DND-41 (cell line): ENCODE data around the gene TSHZ2.

Experiments used
- ATAC-seq: fragments of 200-7000 bp; cut with Tn5 transposase; 3 replicates; pipeline ENCODE4 v1.9.1; 2021; ENCODE audit warnings: low read depth; ENCODE audit not compliant: insufficient read depth
- DNase-seq: peaks from one replicate; pipeline ENCODE4 v3.0.0-alpha.2; 2020
- H2AFZ ChIP-seq: 2 replicates; pipeline ENCODE4 v1.6.0; 2012; ENCODE audit warnings: low read depth, low read length
- H3K27ac ChIP-seq: 2 replicates; pipeline ENCODE4 v1.5.1; 2012; ENCODE audit warnings: low read length, inconsistent platforms
- H3K27me3 ChIP-seq: fragments of 200-600 bp; sonication (generic); 2 replicates; pipeline ENCODE4 v1.6.0; 2012; ENCODE audit warnings: low read length, mild to moderate bottlenecking, inconsistent platforms; ENCODE audit not compliant: insufficient read depth, poor library complexity
- H3K36me3 ChIP-seq: 2 replicates; pipeline ENCODE4 v1.5.1; 2012; ENCODE audit warnings: low read length, inconsistent platforms; ENCODE audit not compliant: insufficient read depth
- H3K4me1 ChIP-seq: 2 replicates; pipeline ENCODE4 v1.5.1; 2012; ENCODE audit warnings: mild to moderate bottlenecking, low read length; ENCODE audit not compliant: insufficient read depth
- H3K4me2 ChIP-seq: 2 replicates; pipeline ENCODE4 v1.6.0; 2012; ENCODE audit warnings: mild to moderate bottlenecking, moderate library complexity, low read length, inconsistent platforms; ENCODE audit not compliant: insufficient read depth
- H3K4me3 ChIP-seq, 2 experiments: fragments of 200-600 bp in 1 of 2; shearing (Covaris generic) in 1 of 2; 2 replicates each; pipeline ENCODE4 v1.5.1; 2012 to 2016; ENCODE audit warnings: inconsistent platforms in 2 of 2, low read length in 2 of 2, mild to moderate bottlenecking in 2 of 2, low read depth in 1 of 2, moderate library complexity in 1 of 2
- H3K79me2 ChIP-seq: 2 replicates; pipeline ENCODE4 v1.6.0; 2012; ENCODE audit warnings: low read length, inconsistent platforms; ENCODE audit not compliant: insufficient read depth
- H3K9ac ChIP-seq: 2 replicates; pipeline ENCODE4 v1.6.0; 2012; ENCODE audit warnings: low read depth, mild to moderate bottlenecking, inconsistent platforms, low read length, moderate library complexity
- H3K9me3 ChIP-seq: 2 replicates; pipeline ENCODE4 v1.5.1; 2012; ENCODE audit warnings: low read length, moderate library complexity, mild to moderate bottlenecking, inconsistent platforms; ENCODE audit not compliant: insufficient read depth, severe bottlenecking
- H4K20me1 ChIP-seq: 2 replicates; pipeline ENCODE4 v1.6.0; 2012; ENCODE audit warnings: low read length; ENCODE audit not compliant: insufficient read depth
- EZH2 ChIP-seq: IDR thresholded peaks from 3 replicates; pipeline ENCODE4 v1.6.1; 2012; ENCODE audit warnings: borderline replicate concordance, low read depth, mild to moderate bottlenecking, moderate library complexity, low read length, inconsistent platforms; ENCODE audit not compliant: severe bottlenecking
- TF ChIP-seq, protein P1 (sequence below): IDR thresholded peaks from 2 replicates; pipeline ENCODE4 v1.5.1; 2012; ENCODE audit warnings: borderline replicate concordance, low read length, moderate library complexity, mild to moderate bottlenecking; ENCODE audit not compliant: poor library complexity, severe bottlenecking; ENCODE audit errors: extremely low read depth

TSHZ2 gene

DNA sequence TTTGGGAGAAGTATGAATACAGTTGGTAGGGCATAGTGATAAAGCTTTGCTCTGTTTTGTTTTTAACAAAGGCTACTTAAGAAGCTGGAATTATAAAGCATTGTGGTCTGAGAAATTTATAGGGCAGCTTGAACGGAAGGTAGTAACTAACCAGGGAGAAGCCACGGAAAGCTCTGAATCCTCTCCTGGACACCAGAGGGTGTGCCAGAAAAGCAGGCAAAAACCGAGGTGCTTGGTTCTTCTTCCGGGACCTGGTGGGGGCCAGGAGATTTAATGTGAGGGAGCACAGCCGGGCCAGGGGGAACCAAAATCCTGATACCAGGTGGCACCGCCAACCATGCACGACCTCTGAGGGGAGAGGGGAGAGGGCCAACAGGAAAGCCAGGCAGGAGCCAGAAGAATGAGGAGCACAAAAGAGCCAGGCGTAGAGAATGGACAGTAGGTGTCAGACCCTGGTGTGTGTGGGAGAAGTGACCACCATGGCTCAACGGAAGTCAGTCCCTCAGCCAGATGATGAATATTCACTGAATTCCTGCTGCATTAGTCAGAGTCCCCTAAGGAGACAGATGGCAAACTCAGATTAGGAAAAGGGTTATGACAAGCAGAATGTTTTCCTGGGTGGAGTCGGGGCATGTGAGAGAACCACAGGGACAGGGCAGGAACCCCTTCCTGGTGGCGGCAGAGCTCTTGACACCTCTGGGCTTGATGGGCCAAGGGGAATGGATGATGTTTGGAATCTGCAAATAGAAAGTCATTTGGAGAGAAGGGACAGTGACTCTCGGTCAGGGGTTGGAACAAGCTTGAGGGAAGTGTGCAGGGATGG, 359.2 kb downstream of the TSHZ2 start:
- DNase-seq, result no peak
- H4K20me1 ChIP-seq, result no peaks in the 10 kb centered on the region
- no peaks in the 10 kb centered on the region for H3K4me1 ChIP-seq
- no peak overlapping the region for H3K27ac ChIP-seq
- H3K4me2 ChIP-seq, result no peak overlapping the region
- no peak overlapping the region for H3K4me3 ChIP-seq
- H3K9ac ChIP-seq, result no peak overlapping the region
- no peaks in the 10 kb centered on the region for H3K79me2 ChIP-seq
- no peaks in the 10 kb centered on the region for H3K36me3 ChIP-seq
- ATAC-seq, result no peak
- no peaks in the 10 kb centered on the region for H3K9me3 ChIP-seq
- TF ChIP-seq EZH2, result no peak
- TF ChIP-seq, protein P1, sequence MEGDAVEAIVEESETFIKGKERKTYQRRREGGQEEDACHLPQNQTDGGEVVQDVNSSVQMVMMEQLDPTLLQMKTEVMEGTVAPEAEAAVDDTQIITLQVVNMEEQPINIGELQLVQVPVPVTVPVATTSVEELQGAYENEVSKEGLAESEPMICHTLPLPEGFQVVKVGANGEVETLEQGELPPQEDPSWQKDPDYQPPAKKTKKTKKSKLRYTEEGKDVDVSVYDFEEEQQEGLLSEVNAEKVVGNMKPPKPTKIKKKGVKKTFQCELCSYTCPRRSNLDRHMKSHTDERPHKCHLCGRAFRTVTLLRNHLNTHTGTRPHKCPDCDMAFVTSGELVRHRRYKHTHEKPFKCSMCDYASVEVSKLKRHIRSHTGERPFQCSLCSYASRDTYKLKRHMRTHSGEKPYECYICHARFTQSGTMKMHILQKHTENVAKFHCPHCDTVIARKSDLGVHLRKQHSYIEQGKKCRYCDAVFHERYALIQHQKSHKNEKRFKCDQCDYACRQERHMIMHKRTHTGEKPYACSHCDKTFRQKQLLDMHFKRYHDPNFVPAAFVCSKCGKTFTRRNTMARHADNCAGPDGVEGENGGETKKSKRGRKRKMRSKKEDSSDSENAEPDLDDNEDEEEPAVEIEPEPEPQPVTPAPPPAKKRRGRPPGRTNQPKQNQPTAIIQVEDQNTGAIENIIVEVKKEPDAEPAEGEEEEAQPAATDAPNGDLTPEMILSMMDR, result no peak
- H3K27me3 ChIP-seq, result peaks cover 32% of the 10 kb centered on the region
- no peak overlapping the region for H2AFZ ChIP-seq

DNA sequence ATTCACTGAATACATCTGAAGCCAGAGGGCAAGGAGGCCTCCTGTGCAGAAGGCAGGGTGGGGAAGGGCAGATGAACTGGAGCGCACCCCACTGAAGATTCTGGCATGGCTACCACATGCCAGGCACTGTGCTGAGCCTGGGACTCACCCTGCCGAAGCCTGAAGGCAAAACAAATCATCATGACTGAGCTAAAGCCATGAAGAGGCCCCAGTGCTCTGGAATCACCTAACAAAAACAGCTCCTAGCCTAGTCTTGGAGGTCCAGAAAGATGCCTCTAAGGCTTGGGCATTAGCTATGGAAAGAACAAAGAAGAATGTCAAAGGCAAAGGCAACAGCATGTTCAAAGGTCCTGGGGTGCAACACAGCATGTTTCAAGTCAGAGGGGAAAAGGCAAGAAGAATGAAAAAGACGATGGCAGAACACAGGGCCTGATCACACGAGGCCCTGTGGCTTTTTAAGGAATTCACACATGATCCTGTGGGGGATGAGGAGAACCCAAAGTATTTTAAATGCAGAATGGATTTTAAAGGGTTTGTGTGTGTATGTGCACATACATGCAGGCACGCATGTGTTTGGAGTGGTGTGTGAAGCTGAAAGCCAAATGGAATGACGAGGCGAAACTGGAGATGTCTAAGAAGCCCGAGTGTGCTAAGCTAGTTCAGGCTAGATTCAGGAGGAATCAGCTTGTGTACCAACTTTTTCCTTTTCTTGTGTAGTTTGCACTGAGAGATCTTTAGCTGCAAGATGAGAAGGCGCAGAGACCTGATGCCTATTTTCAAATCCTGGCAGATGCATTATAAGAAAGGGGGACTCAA, 360.1 kb downstream of the TSHZ2 start:
- Histone ChIP-seq H2AFZ (no peak overlapping the region), H4K20me1 (no peaks in the 10 kb centered on the region), H3K27ac (no peak overlapping the region), H3K27me3 (peaks cover 31% of the 10 kb centered on the region), H3K9me3 (no peaks in the 10 kb centered on the region), H3K9ac (no peak overlapping the region), H3K36me3 (no peaks in the 10 kb centered on the region), H3K4me3 (no peak overlapping the region), H3K4me2 (no peak overlapping the region), H3K79me2 (no peaks in the 10 kb centered on the region), H3K4me1 (no peaks in the 10 kb centered on the region)
- no peak for DNase-seq
- ATAC-seq, result no peak
- TF ChIP-seq, protein P1, result no peak

DNA sequence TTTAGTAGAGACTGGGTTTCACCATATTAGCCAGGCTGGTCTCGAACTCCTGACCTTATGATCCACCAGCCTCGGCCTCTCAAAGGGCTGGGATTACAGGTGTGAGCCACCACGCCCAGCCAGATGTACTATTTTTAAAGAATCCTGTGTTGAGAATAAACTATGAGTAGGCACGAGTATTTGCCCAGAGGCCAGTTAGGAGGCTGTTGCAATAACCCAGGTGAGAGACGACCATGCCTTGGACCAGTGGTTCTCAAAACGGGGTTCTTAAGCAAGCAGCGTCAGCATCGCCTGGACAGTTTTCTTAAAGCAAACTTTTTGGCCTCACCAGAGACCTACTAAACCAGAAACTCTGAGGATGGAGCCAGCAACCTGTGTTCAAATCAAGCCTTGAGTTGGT, 362.7 kb downstream of the TSHZ2 start:
- H3K79me2 ChIP-seq, result no peaks in the 10 kb centered on the region
- no peaks in the 10 kb centered on the region for H3K9me3 ChIP-seq
- no peak overlapping the region for H3K4me2 ChIP-seq
- H3K4me3 ChIP-seq, result no peak overlapping the region
- H3K4me1 ChIP-seq, result no peaks in the 10 kb centered on the region
- no peak overlapping the region for H2AFZ ChIP-seq
- H3K36me3 ChIP-seq, result no peaks in the 10 kb centered on the region
- DNase-seq, result no peak
- no peak overlapping the region for H3K27ac ChIP-seq
- no peak for TF ChIP-seq EZH2
- TF ChIP-seq, protein P1, result no peak
- H4K20me1 ChIP-seq, result no peaks in the 10 kb centered on the region
- H3K9ac ChIP-seq, result no peak overlapping the region
- H3K27me3 ChIP-seq, result peaks cover 23% of the 10 kb centered on the region
- no peak for ATAC-seq
